H9 (cell line): ENCODE data around the gene AAMP. TPM values are rescaled to one million over a fixed set of nuclear protein-coding genes. Genes with fewer than 3 reads are reported as not detected.

ENCODE experiments used
- DNase-seq: peaks from one replicate; pipeline ENCODE4 v3.0.0-alpha.2; 2017
- H2AFZ ChIP-seq: one replicate; pipeline ENCODE4 v1.6.1; 2013; ENCODE audit warnings: mild to moderate bottlenecking, low read length, control low read depth, moderate library complexity
- H2AK5ac ChIP-seq: 2 replicates; pipeline ENCODE4 v1.6.1; 2013; ENCODE audit warnings: low read length, control low read depth, mixed read lengths; ENCODE audit not compliant: insufficient read length
- H2BK120ac ChIP-seq: one replicate; pipeline ENCODE4 v1.6.1; 2013; ENCODE audit warnings: low read depth, mild to moderate bottlenecking, low read length, control low read depth, inconsistent platforms; ENCODE audit not compliant: poor library complexity, severe bottlenecking
- H2BK12ac ChIP-seq: 2 replicates; pipeline ENCODE4 v1.6.1; 2013; ENCODE audit warnings: low read length, control low read depth, mixed read lengths, low read depth; ENCODE audit not compliant: insufficient read length
- H2BK15ac ChIP-seq: 2 replicates; pipeline ENCODE4 v1.6.1; 2013; ENCODE audit warnings: low read depth, low read length, control low read depth
- H2BK20ac ChIP-seq: one replicate; pipeline ENCODE4 v1.6.1; 2013; ENCODE audit warnings: low read depth, mild to moderate bottlenecking, low read length, control low read depth, inconsistent platforms; ENCODE audit not compliant: poor library complexity, severe bottlenecking
- H2BK5ac ChIP-seq: 2 replicates; pipeline ENCODE4 v1.6.1; 2013; ENCODE audit warnings: low read length, control low read depth, mixed read lengths; ENCODE audit not compliant: insufficient read length
- H3K14ac ChIP-seq: 2 replicates; pipeline ENCODE4 v1.6.1; 2013; ENCODE audit warnings: low read length, control low read depth; ENCODE audit not compliant: insufficient read depth
- H3K18ac ChIP-seq: 2 replicates; pipeline ENCODE4 v1.6.1; 2013; ENCODE audit warnings: low read depth, mild to moderate bottlenecking, mixed read lengths, low read length, control low read depth; ENCODE audit not compliant: insufficient read length
- H3K23ac ChIP-seq: 2 replicates; pipeline ENCODE4 v1.6.1; 2013; ENCODE audit warnings: low read length, control low read depth, mixed read lengths, low read depth; ENCODE audit not compliant: insufficient read length
- H3K23me2 ChIP-seq: 2 replicates; pipeline ENCODE4 v1.6.1; 2013; ENCODE audit warnings: low read depth, mild to moderate bottlenecking, mixed read lengths, low read length, control low read depth; ENCODE audit not compliant: insufficient read length, poor library complexity, severe bottlenecking
- H3K27ac ChIP-seq: 2 replicates; pipeline ENCODE4 v1.5.1; 2013; ENCODE audit warnings: low read length, control low read depth, mixed read lengths, low read depth; ENCODE audit not compliant: insufficient read length
- H3K27me3 ChIP-seq: 2 replicates; pipeline ENCODE4 v1.6.1; 2013; ENCODE audit warnings: low read length, control low read depth, inconsistent platforms; ENCODE audit not compliant: insufficient read depth
- H3K4ac ChIP-seq: 2 replicates; pipeline ENCODE4 v1.6.1; 2013; ENCODE audit warnings: low read depth, mild to moderate bottlenecking, control low read depth, inconsistent platforms, low read length, moderate library complexity
- H3K4me1 ChIP-seq: 2 replicates; pipeline ENCODE4 v1.6.1; 2013; ENCODE audit warnings: low read length, control low read depth, inconsistent platforms; ENCODE audit not compliant: insufficient read depth
- H3K4me2 ChIP-seq: 2 replicates; pipeline ENCODE4 v1.6.1; 2013; ENCODE audit warnings: low read length, control low read depth, mixed read lengths; ENCODE audit not compliant: insufficient read length, insufficient read depth
- H3K56ac ChIP-seq: 2 replicates; pipeline ENCODE4 v1.6.1; 2013; ENCODE audit warnings: low read depth, mild to moderate bottlenecking, mixed read lengths, low read length, control low read depth; ENCODE audit not compliant: insufficient read length
- H3K79me1 ChIP-seq: 2 replicates; pipeline ENCODE4 v1.6.1; 2013; ENCODE audit warnings: low read depth, mild to moderate bottlenecking, moderate library complexity, low read length, control low read depth, inconsistent platforms; ENCODE audit not compliant: insufficient read depth, poor library complexity, severe bottlenecking
- H3K79me2 ChIP-seq: 2 replicates; pipeline ENCODE4 v1.6.1; 2013; ENCODE audit warnings: low read length, control low read depth, inconsistent platforms; ENCODE audit not compliant: insufficient read depth
- H3K9ac ChIP-seq: 2 replicates; pipeline ENCODE4 v1.6.1; 2013; ENCODE audit warnings: low read length, control low read depth, mixed read lengths; ENCODE audit not compliant: insufficient read length; ENCODE audit errors: extremely low read depth
- H3K9me3 ChIP-seq: one replicate; pipeline ENCODE4 v1.6.1; 2013; ENCODE audit warnings: low read depth, low read length, inconsistent platforms; ENCODE audit not compliant: control insufficient read depth
- H3T11ph ChIP-seq: one replicate; pipeline ENCODE4 v1.6.1; 2013; ENCODE audit warnings: mild to moderate bottlenecking, low read length, control low read depth, inconsistent platforms
- H4K20me1 ChIP-seq: one replicate; pipeline ENCODE4 v1.6.1; 2013; ENCODE audit not compliant: control insufficient read depth, insufficient read length, insufficient read depth
- H4K5ac ChIP-seq: 2 replicates; pipeline ENCODE4 v1.6.1; 2013; ENCODE audit warnings: low read depth, mild to moderate bottlenecking, mixed read lengths, low read length, control low read depth; ENCODE audit not compliant: insufficient read length
- H4K8ac ChIP-seq: replicated peaks from 2 replicates; pipeline ENCODE4 v1.6.1; 2013; ENCODE audit warnings: low read length, control low read depth, mixed read lengths, low read depth; ENCODE audit not compliant: insufficient read length
- H4K91ac ChIP-seq: 2 replicates; pipeline ENCODE4 v1.6.1; 2013; ENCODE audit warnings: low read depth, mild to moderate bottlenecking, moderate library complexity, mixed read lengths, low read length, control low read depth; ENCODE audit not compliant: insufficient read length
- H3K27ac Mint-ChIP-seq, 3 experiments: 2 replicates in 2 of 3; 3 replicates in 1 of 3; pipeline ENCODE4 v1.8.0; 2020 to 2021; ENCODE audit warnings: mixed read lengths in 3 of 3, mild to moderate bottlenecking in 1 of 3, moderate library complexity in 1 of 3
- H3K27me3 Mint-ChIP-seq: 2 replicates; pipeline ENCODE4 v1.8.0; 2021; ENCODE audit warnings: low read depth, mild to moderate bottlenecking, moderate library complexity, mixed read lengths
- H3K36me3 Mint-ChIP-seq, 3 experiments: 2 replicates in 2 of 3; 3 replicates in 1 of 3; pipeline ENCODE4 v1.8.0; 2020 to 2021; ENCODE audit warnings: low read depth in 3 of 3, mixed read lengths in 3 of 3; ENCODE audit not compliant: insufficient read depth in 1 of 3
- H3K4me1 Mint-ChIP-seq, 2 experiments: 2 replicates each; pipeline ENCODE4 v1.8.0; 2020; ENCODE audit warnings: mixed read lengths in 2 of 2
- H3K4me3 Mint-ChIP-seq, 2 experiments: 2 replicates in 1 of 2; 3 replicates in 1 of 2; pipeline ENCODE4 v1.8.0; 2020 to 2021; ENCODE audit warnings: mild to moderate bottlenecking in 2 of 2, mixed read lengths in 2 of 2, moderate library complexity in 1 of 2
- H3K9me3 Mint-ChIP-seq, 2 experiments: 2 replicates in 1 of 2; 3 replicates in 1 of 2; pipeline ENCODE4 v1.8.0; 2020; ENCODE audit warnings: mild to moderate bottlenecking in 2 of 2, mixed read lengths in 2 of 2, moderate library complexity in 1 of 2
- CTCF ChIP-seq: fragments of 200-600 bp; sonication (generic); conservative IDR thresholded peaks from 3 replicates; pipeline ENCODE4 v1.8.0; 2021; ENCODE audit warnings: antibody characterized with exemption, mild to moderate bottlenecking
- WGBS: extraction: QIAGEN DNeasy Blood & Tissue Kit; methylation state at CpG from one replicate; pipeline ENCODE4 v1.1.7; 2013; ENCODE audit warnings: missing lambda C conversion rate, low lambda C conversion rate, mixed read lengths; ENCODE audit not compliant: insufficient read length; ENCODE audit errors: extremely low coverage; 5-methylcytosine and 5-hydroxymethylcytosine counted together
- total RNA-seq: library from RNA; stranded (reverse); gene quantifications from 2 replicates; pipeline ENCODE4 v1.2.1, GENCODE V29; 2021

AAMP gene
- total RNA-seq, 1 experiment from 2014 or later: 103 TPM

GRCh38 chr2:218262237-218262600 lies 7.7 kb downstream of the AAMP start:
- Histone ChIP-seq H3K23me2 (no peaks in the 10 kb centered on the region), H3K18ac (no peak overlapping the region), H3K56ac (no peak overlapping the region), H3T11ph (no peak overlapping the region), H3K27me3 (no peaks in the 10 kb centered on the region), H3K27ac (no peak overlapping the region), H4K91ac (no peak overlapping the region), H2AFZ (no peak overlapping the region), H2BK20ac (no peak overlapping the region), H2AK5ac (no peak overlapping the region), H3K79me1 (no peaks in the 10 kb centered on the region), H4K20me1 (no peaks in the 10 kb centered on the region), H3K4ac (no peak overlapping the region), H3K9ac (no peak overlapping the region), H4K8ac (no peak overlapping the region), H3K4me2 (no peak overlapping the region), H2BK15ac (no peak overlapping the region), H3K14ac (no peak overlapping the region; the same call in 1 of the 2 replicates), H3K4me1 (peaks cover 4% of the 10 kb centered on the region; the same call in 1 of the 2 replicates), H3K9me3 (no peaks in the 10 kb centered on the region), H2BK5ac (no peak overlapping the region), H4K5ac (no peak overlapping the region), H2BK12ac (no peak overlapping the region), H3K23ac (no peak overlapping the region), H2BK120ac (no peak overlapping the region), H3K79me2 (no peaks in the 10 kb centered on the region)
- Mint-ChIP-seq H3K9me3 (no peaks in the 10 kb centered on the region), H3K27me3 (no peaks in the 10 kb centered on the region), H3K4me1 (peaks cover 23 to 34% of the 10 kb centered on the region in 2 experiments), H3K27ac (no peak overlapping the region; a peak in 1 of 7 replicates), H3K36me3 (peaks cover 11 to 31% (median 27%) of the 10 kb centered on the region in 3 experiments; a peak in 6 of 7 replicates), H3K4me3 (no peak overlapping the region)
- no CpG with 5 or more reads among the region's 6 CpGs for WGBS
- no peak for TF ChIP-seq CTCF
- DNase-seq: no peak
